Mesendoderm (in vitro differentiated cells): ENCODE results near the gene PDE1C.

Source experiments
- DNase-seq: peaks from one replicate; pipeline ENCODE4 v3.0.0; 2013
- H2AK5ac ChIP-seq: 2 replicates; pipeline ENCODE4 v1.6.1; 2013; ENCODE audit warnings: low read length, inconsistent platforms
- H2BK120ac ChIP-seq: 2 replicates; pipeline ENCODE4 v1.6.1; 2013; ENCODE audit warnings: low read depth, mild to moderate bottlenecking, low read length, moderate library complexity, mixed read lengths
- H2BK15ac ChIP-seq: replicated peaks from 2 replicates; pipeline ENCODE4 v1.6.1; 2013; ENCODE audit warnings: low read depth, mild to moderate bottlenecking, moderate library complexity
- H2BK5ac ChIP-seq: 2 replicates; pipeline ENCODE4 v1.6.1; 2013; ENCODE audit warnings: low read length, inconsistent platforms
- H3K18ac ChIP-seq: 2 replicates; pipeline ENCODE4 v1.6.1; 2013; ENCODE audit warnings: mild to moderate bottlenecking, low read length, mixed read lengths
- H3K23ac ChIP-seq: one replicate; pipeline ENCODE4 v1.6.1; 2013; ENCODE audit warnings: low read length
- H3K27ac ChIP-seq: 2 replicates; pipeline ENCODE4 v1.5.1; 2013; ENCODE audit warnings: low read depth, mild to moderate bottlenecking, inconsistent platforms, low read length, moderate library complexity
- H3K27me3 ChIP-seq: 2 replicates; pipeline ENCODE4 v1.6.1; 2013; ENCODE audit warnings: low read length, control low read depth, mild to moderate bottlenecking, inconsistent platforms; ENCODE audit not compliant: insufficient read depth, poor library complexity
- H3K36me3 ChIP-seq: 2 replicates; pipeline ENCODE4 v1.6.1; 2013; ENCODE audit warnings: low read length, inconsistent platforms; ENCODE audit not compliant: control insufficient read depth, insufficient read depth
- H3K4ac ChIP-seq: one replicate; pipeline ENCODE4 v1.6.1; 2013; ENCODE audit warnings: low read depth, mild to moderate bottlenecking, low read length, moderate library complexity
- H3K4me1 ChIP-seq: 2 replicates; pipeline ENCODE4 v1.6.1; 2013; ENCODE audit warnings: low read depth, low read length, inconsistent platforms; ENCODE audit not compliant: control insufficient read depth
- H3K4me2 ChIP-seq: 2 replicates; pipeline ENCODE4 v1.6.1; 2013; ENCODE audit warnings: low read length
- H3K4me3 ChIP-seq: 2 replicates; pipeline ENCODE4 v1.5.1; 2013; ENCODE audit warnings: mild to moderate bottlenecking, low read length
- H3K56ac ChIP-seq: one replicate; pipeline ENCODE4 v1.6.1; 2013; ENCODE audit warnings: low read length
- H3K79me1 ChIP-seq: 2 replicates; pipeline ENCODE4 v1.6.1; 2013; ENCODE audit warnings: low read length, inconsistent platforms
- H3K79me2 ChIP-seq: 2 replicates; pipeline ENCODE4 v1.6.1; 2013; ENCODE audit warnings: mild to moderate bottlenecking, low read length; ENCODE audit not compliant: control insufficient read depth, insufficient read depth
- H3K9ac ChIP-seq: 2 replicates; pipeline ENCODE4 v1.6.1; 2013; ENCODE audit warnings: low read length, inconsistent platforms
- H4K5ac ChIP-seq: one replicate; pipeline ENCODE4 v1.6.1; 2013; ENCODE audit warnings: low read length
- H4K8ac ChIP-seq: one replicate; pipeline ENCODE4 v1.6.1; 2013; ENCODE audit warnings: low read depth, mild to moderate bottlenecking, control low read depth, low read length, moderate library complexity
- WGBS: extraction: QIAGEN DNeasy Blood & Tissue Kit; methylation state at CpG from one replicate; pipeline ENCODE4 v1.1.7; 2013; ENCODE audit warnings: low lambda C conversion rate, missing lambda C conversion rate; ENCODE audit not compliant: insufficient coverage; ENCODE audit errors: extremely low coverage; 5-methylcytosine and 5-hydroxymethylcytosine counted together

PDE1C gene

GRCh38 chr7:32069116-32069650, 1.0 kb downstream of the PDE1C start:
- H2AK5ac ChIP-seq: no peak overlapping the region
- no peak overlapping the region for H3K27ac ChIP-seq
- H2BK5ac ChIP-seq: no peak overlapping the region
- H2BK15ac ChIP-seq: no peak overlapping the region
- no peak overlapping the region for H4K8ac ChIP-seq
- no peaks in the 10 kb centered on the region for H3K79me1 ChIP-seq
- no peak for DNase-seq
- no peak overlapping the region for H3K23ac ChIP-seq
- no peak overlapping the region for H3K9ac ChIP-seq
- H3K4ac ChIP-seq: no peak overlapping the region
- no peak overlapping the region for H3K4me3 ChIP-seq
- no peak overlapping the region for H3K18ac ChIP-seq
- no peak overlapping the region for H2BK120ac ChIP-seq
- H3K27me3 ChIP-seq: peaks cover 31% of the 10 kb centered on the region
- H3K4me2 ChIP-seq: no peak overlapping the region
- H3K79me2 ChIP-seq: no peaks in the 10 kb centered on the region
- H3K4me1 ChIP-seq: no peaks in the 10 kb centered on the region
- no peaks in the 10 kb centered on the region for H3K36me3 ChIP-seq
- no peak overlapping the region for H4K5ac ChIP-seq
- no peak overlapping the region for H3K56ac ChIP-seq

DNA sequence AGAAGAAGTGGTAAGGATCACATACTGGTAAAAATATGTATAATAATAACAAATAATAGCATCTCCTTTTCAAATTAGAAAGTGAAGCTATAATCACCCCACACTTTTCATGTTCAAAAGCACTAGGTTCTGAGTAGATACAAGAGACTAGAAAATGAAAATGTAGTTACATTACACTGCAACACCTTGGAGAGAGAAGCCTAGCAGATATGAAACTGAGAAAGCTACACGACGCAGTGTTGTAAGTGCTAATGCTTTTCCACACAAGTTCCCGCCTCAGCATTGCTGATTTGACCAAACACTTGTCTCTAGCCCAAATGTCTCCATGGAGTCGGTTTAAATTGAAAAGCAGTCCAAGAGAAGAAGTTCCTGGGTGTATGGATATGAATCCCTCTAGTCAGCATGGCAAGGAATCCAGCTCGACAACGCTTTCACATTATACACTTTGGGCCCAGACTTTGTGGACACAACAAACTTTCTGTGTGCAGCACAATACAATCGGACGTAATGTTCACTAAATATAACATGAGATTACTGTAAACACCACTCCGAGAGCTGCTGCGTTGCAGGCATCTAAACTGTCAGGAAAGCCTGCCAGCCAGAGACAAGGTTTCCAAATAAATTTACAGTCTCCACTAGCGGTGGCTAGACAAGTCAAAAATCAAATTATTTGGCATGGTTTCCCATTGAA, 1.7 kb downstream of the PDE1C start:
- no peaks in the 10 kb centered on the region for H3K4me1 ChIP-seq
- DNase-seq: no peak
- H3K9ac ChIP-seq: no peak overlapping the region
- no peak overlapping the region for H3K23ac ChIP-seq
- H2AK5ac ChIP-seq: no peak overlapping the region
- no peak overlapping the region for H3K56ac ChIP-seq
- no peaks in the 10 kb centered on the region for H3K36me3 ChIP-seq
- H3K4ac ChIP-seq: no peak overlapping the region
- H4K8ac ChIP-seq: no peak overlapping the region
- H2BK120ac ChIP-seq: no peak overlapping the region
- no peak overlapping the region for H4K5ac ChIP-seq
- WGBS: no CpG with 5 or more reads among the region's 11 CpGs
- H2BK15ac ChIP-seq: no peak overlapping the region
- H3K4me2 ChIP-seq: no peak overlapping the region
- H2BK5ac ChIP-seq: no peak overlapping the region
- no peak overlapping the region for H3K18ac ChIP-seq
- H3K79me1 ChIP-seq: no peaks in the 10 kb centered on the region
- H3K79me2 ChIP-seq: no peaks in the 10 kb centered on the region
- no peak overlapping the region for H3K27ac ChIP-seq
- H3K27me3 ChIP-seq: peaks cover 31% of the 10 kb centered on the region
- no peak overlapping the region for H3K4me3 ChIP-seq

GRCh38 chr7:32066441-32066840, 3.8 kb downstream of the PDE1C start:
- Histone ChIP-seq H3K79me2 (no peaks in the 10 kb centered on the region), H3K4me3 (no peak overlapping the region), H3K79me1 (no peaks in the 10 kb centered on the region), H3K18ac (no peak overlapping the region), H4K8ac (no peak overlapping the region), H3K23ac (no peak overlapping the region), H3K4ac (no peak overlapping the region), H2AK5ac (no peak overlapping the region), H3K27me3 (peaks cover 24% of the 10 kb centered on the region), H4K5ac (no peak overlapping the region), H2BK15ac (no peak overlapping the region), H3K36me3 (no peaks in the 10 kb centered on the region), H3K4me2 (no peak overlapping the region), H2BK120ac (no peak overlapping the region), H3K9ac (no peak overlapping the region), H3K56ac (no peak overlapping the region), H3K27ac (no peak overlapping the region), H3K4me1 (no peaks in the 10 kb centered on the region), H2BK5ac (no peak overlapping the region)
- WGBS: no CpG with 5 or more reads among the region's 2 CpGs
- no peak for DNase-seq

DNA sequence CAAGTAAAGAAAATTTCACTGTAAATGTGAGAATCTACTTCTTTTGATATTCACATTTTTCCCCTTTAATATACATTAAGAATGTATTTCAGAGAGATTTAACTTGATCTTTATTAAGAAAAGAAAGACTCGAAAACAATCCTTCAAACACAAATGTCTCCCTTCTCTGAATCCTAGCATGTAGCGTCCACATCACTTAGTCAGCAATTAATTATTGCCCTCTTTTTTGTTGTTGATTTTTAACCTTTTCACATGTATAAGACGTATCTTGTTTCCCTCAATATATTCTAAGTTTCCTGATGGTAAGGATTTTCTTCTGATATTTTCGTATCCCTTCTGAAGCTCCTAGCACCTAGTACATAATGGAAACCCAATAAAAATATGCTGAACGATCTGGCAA, 6.6 kb downstream of the PDE1C start:
- no peak overlapping the region for H3K23ac ChIP-seq
- no peak overlapping the region for H3K4ac ChIP-seq
- H2BK120ac ChIP-seq: no peak overlapping the region
- H3K4me2 ChIP-seq: no peak overlapping the region
- no peak overlapping the region for H4K8ac ChIP-seq
- no CpG with 5 or more reads among the region's 5 CpGs for WGBS
- no peak overlapping the region for H2BK5ac ChIP-seq
- H4K5ac ChIP-seq: no peak overlapping the region
- H3K79me2 ChIP-seq: no peaks in the 10 kb centered on the region
- H3K36me3 ChIP-seq: no peaks in the 10 kb centered on the region
- H3K4me1 ChIP-seq: peaks cover 4% of the 10 kb centered on the region
- H3K56ac ChIP-seq: no peak overlapping the region
- H3K4me3 ChIP-seq: no peak overlapping the region
- no peaks in the 10 kb centered on the region for H3K79me1 ChIP-seq
- no peak overlapping the region for H2AK5ac ChIP-seq
- DNase-seq: no peak
- H3K18ac ChIP-seq: no peak overlapping the region
- no peak overlapping the region for H2BK15ac ChIP-seq
- H3K27me3 ChIP-seq: peaks cover 5% of the 10 kb centered on the region
- H3K9ac ChIP-seq: no peak overlapping the region
- no peak overlapping the region for H3K27ac ChIP-seq

DNA sequence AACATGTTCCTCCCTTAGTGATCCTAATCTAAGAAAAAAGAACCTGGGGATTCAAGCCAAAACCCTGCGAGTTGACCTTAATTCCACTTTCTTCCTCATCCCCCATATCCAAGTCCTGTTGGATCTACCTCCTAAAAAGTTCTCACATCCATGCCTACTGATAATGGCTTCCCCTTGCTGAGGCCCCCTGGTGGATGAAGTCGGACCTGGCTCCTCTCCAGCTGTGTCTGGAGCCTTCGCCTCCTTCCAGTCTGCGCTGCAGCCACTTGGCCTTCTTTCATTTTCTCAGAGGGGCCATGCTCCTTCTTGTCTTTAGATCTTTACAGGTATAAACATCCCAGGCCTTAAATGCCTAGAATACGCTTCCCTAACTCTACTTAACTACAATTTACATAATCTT, 8.1 kb downstream of the PDE1C start:
- Histone ChIP-seq H4K8ac (no peak overlapping the region), H4K5ac (no peak overlapping the region), H2AK5ac (no peak overlapping the region), H3K18ac (no peak overlapping the region), H3K23ac (no peak overlapping the region), H3K27me3 (no peaks in the 10 kb centered on the region), H3K79me1 (no peaks in the 10 kb centered on the region), H3K4me3 (no peak overlapping the region), H3K79me2 (no peaks in the 10 kb centered on the region), H2BK5ac (no peak overlapping the region), H3K56ac (no peak overlapping the region), H2BK120ac (no peak overlapping the region), H3K9ac (no peak overlapping the region), H3K4me1 (peaks cover 4% of the 10 kb centered on the region), H3K4me2 (no peak overlapping the region), H2BK15ac (no peak overlapping the region), H3K4ac (no peak overlapping the region), H3K27ac (no peak overlapping the region), H3K36me3 (no peaks in the 10 kb centered on the region)
- WGBS: no CpG with 5 or more reads among the region's 5 CpGs
- peak; percentile 77 for DNase-seq

- Histone ChIP-seq H3K4me3 (no peak overlapping the region), H3K27me3 (no peaks in the 10 kb centered on the region), H3K4ac (no peak overlapping the region), H3K56ac (no peak overlapping the region), H3K36me3 (no peaks in the 10 kb centered on the region), H2BK120ac (no peak overlapping the region), H4K8ac (no peak overlapping the region), H3K79me2 (no peaks in the 10 kb centered on the region), H2BK15ac (no peak overlapping the region), H3K4me2 (no peak overlapping the region), H3K18ac (no peak overlapping the region), H3K9ac (no peak overlapping the region), H3K79me1 (no peaks in the 10 kb centered on the region), H3K23ac (no peak overlapping the region), H3K4me1 (peaks cover 4% of the 10 kb centered on the region), H3K27ac (no peak overlapping the region), H4K5ac (no peak overlapping the region), H2BK5ac (no peak overlapping the region), H2AK5ac (no peak overlapping the region)
- DNase-seq: no peak
- WGBS: no CpG with 5 or more reads among the region's 3 CpGs
These were observed 8.9 kb downstream of the PDE1C start for GRCh38 chr7:32061346-32061745.
